Progenitor cell of endocrine pancreas (in vitro differentiated cells): ENCODE results near the gene APLN. TPM values are rescaled to one million over a fixed set of nuclear protein-coding genes. Genes with fewer than 3 reads are reported as not detected.

Experiments
- DNase-seq: peaks from one replicate; pipeline ENCODE4 v3.0.0; 2021; ENCODE audit warnings: low spot score; ENCODE audit not compliant: unreplicated experiment
- H3K27ac Mint-ChIP-seq: 2 replicates; pipeline ENCODE4 v1.8.0; 2021; ENCODE audit warnings: mild to moderate bottlenecking, moderate library complexity, mixed read lengths
- H3K27me3 Mint-ChIP-seq: 2 replicates; pipeline ENCODE4 v1.8.0; 2021; ENCODE audit warnings: mixed read lengths
- H3K36me3 Mint-ChIP-seq: 2 replicates; pipeline ENCODE4 v1.8.0; 2022; ENCODE audit warnings: mixed read lengths; ENCODE audit not compliant: insufficient read depth
- H3K4me1 Mint-ChIP-seq: 2 replicates; pipeline ENCODE4 v1.8.0; 2021; ENCODE audit warnings: low read depth, mixed read lengths
- H3K4me3 Mint-ChIP-seq: 2 replicates; pipeline ENCODE4 v1.8.0; 2021; ENCODE audit warnings: low read depth, mild to moderate bottlenecking, moderate library complexity, mixed read lengths
- H3K9me3 Mint-ChIP-seq: 2 replicates; pipeline ENCODE4 v1.8.0; 2021; ENCODE audit warnings: low read depth, mixed read lengths
- CTCF ChIP-seq: fragments of 200-600 bp; sonication (generic); IDR thresholded peaks from one replicate; pipeline ENCODE4 v1.5.0; 2021; ENCODE audit warnings: antibody characterized with exemption, mild to moderate bottlenecking; ENCODE audit not compliant: unreplicated experiment
- total RNA-seq: library from RNA; stranded (reverse); gene quantifications from 2 replicates; pipeline ENCODE4 v1.2.1, GENCODE V29; 2021

The APLN gene
- total RNA-seq, 1 donor from 2014 or later: 0.14 TPM

DNA sequence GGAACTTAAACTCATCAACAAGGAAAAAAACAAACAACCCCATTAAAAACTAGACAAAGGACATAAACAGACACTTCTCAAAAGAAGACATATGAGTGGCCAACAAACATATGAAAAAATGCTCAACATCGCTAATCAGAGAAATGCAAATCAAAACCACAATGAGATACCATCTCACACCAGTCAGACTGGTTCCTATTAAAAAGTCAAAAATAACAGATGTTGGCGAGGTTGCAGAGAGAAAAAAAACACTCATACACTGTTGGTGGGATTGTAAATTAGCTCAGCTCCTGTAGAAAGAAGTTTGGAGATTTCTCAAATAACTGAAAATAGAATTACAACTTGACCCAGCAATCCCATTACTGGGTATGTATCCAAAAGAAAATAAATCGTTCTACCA is 28.7 kb downstream of the APLN start:
- peaks cover 12% of the 10 kb centered on the region for H3K9me3 Mint-ChIP-seq
- H3K36me3 Mint-ChIP-seq: no peaks in the 10 kb centered on the region
- H3K4me3 Mint-ChIP-seq: no peak overlapping the region
- no peak for TF ChIP-seq CTCF
- H3K27ac Mint-ChIP-seq: no peak overlapping the region
- H3K4me1 Mint-ChIP-seq: no peaks in the 10 kb centered on the region
- H3K27me3 Mint-ChIP-seq: peaks cover 2% of the 10 kb centered on the region
- no peak for DNase-seq

DNA sequence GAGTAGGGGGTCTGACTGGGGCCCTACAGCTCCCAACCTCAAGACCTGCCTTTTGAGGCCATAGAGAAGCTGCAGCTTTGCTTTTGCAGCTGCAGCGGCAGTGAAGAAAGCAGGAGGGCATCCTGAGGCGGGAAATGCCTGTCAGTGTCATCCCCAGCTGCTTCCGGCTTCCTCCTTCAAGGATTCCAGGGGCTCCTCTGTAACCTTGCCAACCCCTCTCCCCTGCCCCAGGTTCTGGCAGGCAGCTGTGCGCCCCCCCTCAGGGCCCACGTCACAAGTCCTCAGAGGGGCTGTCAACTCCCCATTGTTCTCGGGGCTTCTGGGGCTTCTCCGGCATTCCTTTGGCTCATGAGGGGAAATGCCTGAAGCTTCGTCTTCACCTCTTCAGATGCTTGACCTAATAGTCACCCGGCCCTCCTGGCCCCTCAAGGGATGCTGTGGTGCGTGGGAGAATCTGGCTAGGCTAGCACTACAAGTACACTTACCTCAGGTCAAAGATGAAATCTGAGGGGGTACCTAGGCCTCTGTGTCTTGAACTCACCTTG is 31.9 kb downstream of the APLN start:
- peaks cover 11% of the 10 kb centered on the region for H3K9me3 Mint-ChIP-seq
- no peak for DNase-seq
- H3K27me3 Mint-ChIP-seq: peaks cover 2% of the 10 kb centered on the region
- no peak overlapping the region for H3K4me3 Mint-ChIP-seq
- no peaks in the 10 kb centered on the region for H3K36me3 Mint-ChIP-seq
- H3K4me1 Mint-ChIP-seq: no peaks in the 10 kb centered on the region
- H3K27ac Mint-ChIP-seq: no peak overlapping the region
- TF ChIP-seq CTCF: no peak

- Mint-ChIP-seq H3K36me3 (no peaks in the 10 kb centered on the region), H3K4me3 (no peak overlapping the region), H3K27me3 (peaks cover 2% of the 10 kb centered on the region), H3K9me3 (peaks cover 5% of the 10 kb centered on the region), H3K27ac (no peak overlapping the region), H3K4me1 (no peaks in the 10 kb centered on the region)
- DNase-seq: no peak
- TF ChIP-seq CTCF: no peak
Measured at GRCh38 chrX:129618997-129619396, 35.8 kb downstream of the APLN start.

DNA sequence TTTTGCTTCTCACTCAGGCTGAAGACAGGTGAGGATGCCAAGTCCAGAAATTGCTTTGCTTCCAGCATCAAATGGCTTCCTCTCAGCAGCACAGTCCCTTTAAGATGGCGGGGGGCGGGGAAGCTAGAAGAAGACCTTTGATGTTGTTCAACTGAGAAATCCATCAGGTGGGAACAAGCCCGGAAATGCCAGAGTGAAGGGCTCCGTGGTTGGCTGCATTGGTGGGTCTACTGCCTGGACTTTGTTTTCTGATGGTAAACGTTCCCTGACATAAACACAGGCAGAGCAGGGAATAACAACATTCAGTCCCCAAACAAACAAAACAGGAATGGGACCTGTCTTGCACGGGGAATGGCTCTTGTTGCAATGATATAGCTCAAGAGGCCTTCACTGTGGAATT is 37.3 kb downstream of the APLN start:
- H3K4me1 Mint-ChIP-seq: no peaks in the 10 kb centered on the region
- no peak for TF ChIP-seq CTCF
- H3K36me3 Mint-ChIP-seq: no peaks in the 10 kb centered on the region
- no peaks in the 10 kb centered on the region for H3K27me3 Mint-ChIP-seq
- H3K4me3 Mint-ChIP-seq: no peak overlapping the region
- no peak overlapping the region for H3K27ac Mint-ChIP-seq
- no peaks in the 10 kb centered on the region for H3K9me3 Mint-ChIP-seq
- no peak for DNase-seq

- no peak for DNase-seq
- H3K36me3 Mint-ChIP-seq: no peaks in the 10 kb centered on the region
- no peak overlapping the region for H3K27ac Mint-ChIP-seq
- H3K4me1 Mint-ChIP-seq: no peaks in the 10 kb centered on the region
- no peak overlapping the region for H3K4me3 Mint-ChIP-seq
- TF ChIP-seq CTCF: no peak
- no peaks in the 10 kb centered on the region for H3K9me3 Mint-ChIP-seq
- H3K27me3 Mint-ChIP-seq: no peaks in the 10 kb centered on the region
Measured at GRCh38 chrX:129614481-129615255, 40.1 kb downstream of the APLN start.
